AG04449 (cell line): Measurements from ENCODE around the gene RC3H1.
"Not testable (repeated sequence)": the region's sequence is repeated elsewhere in the genome, so short reads cannot be mapped to it uniquely, and the experiment has no call there.

Source experiments
- CTCF ChIA-PET: fragments of 350-600 bp; formaldehyde crosslinking; extraction: SDS; loops from one replicate; lab custom pipeline; 2021; ENCODE audit warnings: antibody characterized with exemption; lab: Yijun Ruan, JAX
- POLR2A ChIA-PET: fragments of 400-600, 350-600 bp; formaldehyde crosslinking; extraction: SDS; loops from one replicate; lab custom pipeline; 2020; ENCODE audit warnings: antibody characterized with exemption, inconsistent platforms; lab: Yijun Ruan, JAX
- DNase-seq: peaks from one replicate; pipeline ENCODE4 v3.0.0-alpha.2; 2010; ENCODE audit warnings: low read depth, low spot score
- H3K4me3 ChIP-seq: 2 replicates; pipeline ENCODE4 v1.5.1; 2011; ENCODE audit warnings: low read depth, mild to moderate bottlenecking, control low read depth, low read length
- CTCF ChIP-seq: IDR thresholded peaks from one replicate; pipeline ENCODE4 v1.5.1; 2011; ENCODE audit warnings: mild to moderate bottlenecking, moderate library complexity, low read length, control low read depth, inconsistent platforms; ENCODE audit not compliant: insufficient read depth; ENCODE audit errors: missing control alignments

Gene RC3H1

GRCh38 chr1:174001573-174001972 is 20.6 kb downstream of the RC3H1 start:
- no peak for DNase-seq
- H3K4me3 ChIP-seq: no peak overlapping the region
- ChIA-PET POLR2A (no interaction called here), CTCF (no interaction called here)
- no peak for TF ChIP-seq CTCF

- TF ChIP-seq CTCF: no peak
- CTCF ChIA-PET: interaction anchor here (1.4 kb wide), 1 partner anchor 16 kb away, joined by 3 read pairs; no protein-coding TSS in a partner anchor
- no peak overlapping the region for H3K4me3 ChIP-seq
- POLR2A ChIA-PET: no interaction called here
- DNase-seq: no peak
Observed at GRCh38 chr1:174000371-174000770, 21.8 kb downstream of the RC3H1 start.

- ChIA-PET CTCF (no interaction called here), POLR2A (no interaction called here)
- H3K4me3 ChIP-seq: no peak overlapping the region
- no peak for TF ChIP-seq CTCF
- DNase-seq: no peak
Observed at GRCh38 chr1:173997791-173998190, 24.4 kb downstream of the RC3H1 start.

- POLR2A ChIA-PET: no interaction called here
Observed at GRCh38 chr1:173996995-173997394, 25.2 kb downstream of the RC3H1 start.

GRCh38 chr1:173995475-173995874 is 26.7 kb downstream of the RC3H1 start:
- ChIA-PET CTCF (no interaction called here), POLR2A (no interaction called here)
- H3K4me3 ChIP-seq: no peak overlapping the region
- DNase-seq: no peak
- no peak for TF ChIP-seq CTCF

More at GRCh38 chr1:173996995-173997394, 25.2 kb downstream of the RC3H1 start:
- TF ChIP-seq CTCF: no peak
- no peak for DNase-seq
- CTCF ChIA-PET: no interaction called here
- H3K4me3 ChIP-seq: no peak overlapping the region

- H3K4me3 ChIP-seq, CTCF ChIA-PET, DNase-seq, POLR2A ChIA-PET: not testable (repeated sequence)
Observed at GRCh38 chr1:173993948-173994347, 28.2 kb downstream of the RC3H1 start.

- DNase-seq: no peak
- H3K4me3 ChIP-seq: no peak overlapping the region
- POLR2A ChIA-PET: no interaction called here
- CTCF ChIA-PET: no interaction called here
- no peak for TF ChIP-seq CTCF
Observed at GRCh38 chr1:173988068-173988467, 34.1 kb downstream of the RC3H1 start.
